ENCODE results near the gene HTT. TPM values are rescaled to one million over a fixed set of nuclear protein-coding genes. Genes with fewer than 3 reads are reported as not detected.

Gene HTT
- total and polyA plus RNA-seq, 2 of the 13 experiments (the other 11 are each of a cell fraction or from before 2014, with no cell fraction given), result 17.5 to 19.5 TPM

DNA sequence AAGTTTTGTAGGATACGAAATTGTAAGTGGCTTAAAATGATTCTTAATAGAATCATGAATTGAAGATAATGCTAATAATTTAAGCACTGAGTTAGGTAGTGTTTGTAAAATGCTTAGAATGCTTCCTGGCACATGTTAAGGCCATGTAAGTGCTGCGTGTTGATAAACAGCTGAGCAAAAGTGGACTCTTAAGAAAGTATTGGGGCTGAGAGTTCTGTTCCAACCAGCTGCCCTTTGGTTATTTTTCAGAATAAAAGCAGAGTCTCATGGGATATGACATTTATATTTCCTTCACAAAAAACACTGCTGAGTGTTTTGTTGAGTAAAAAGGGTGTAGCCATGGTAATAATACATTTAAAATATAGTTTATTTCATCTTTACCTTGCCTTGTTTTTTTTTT is 42.5 kb downstream of the HTT start:
- no peak overlapping the region for H3K4me2 ChIP-seq (ENCODE audit: low read depth, low read length)
- no peak overlapping the region for H3K9ac ChIP-seq (ENCODE audit: insufficient read depth, low read depth, low read length)
- in situ Hi-C loops (cut with HindIII; ENCODE audit: extremely low pct_ligation_motif_present, low pct_unique_long_range_greater_than_20kb), result no loop called here
- intact Hi-C loops (cut with micrococcal nuclease; ENCODE audit: unreplicated experiment), result no loop called here
- no peaks in the 10 kb centered on the region for H3K27me3 ChIP-seq (ENCODE audit: control insufficient read depth in 1 of 2, insufficient read depth in 2 of 2, low read length in 2 of 2)
- peaks cover 10% of the 10 kb centered on the region; the same call in 1 of the 2 replicates for H3K4me1 ChIP-seq (ENCODE audit: insufficient read depth, low read length)
- H3K79me2 ChIP-seq (ENCODE audit: insufficient read depth, low read length), result no peaks in the 10 kb centered on the region
- ATAC-seq (no peak), DNase-seq (ENCODE audit: low spot score) (no peak), FAIRE-seq (no peak)
- no peak overlapping the region for H3K4me3 ChIP-seq (replicated peaks in 1 of 3; ENCODE audit: insufficient read depth in 1 of 3, low read depth in 2 of 3, low read length in 3 of 3)
- H3K27ac ChIP-seq (ENCODE audit: extremely low read length, insufficient read depth, low read length), result no peak overlapping the region
- no peak for TF ChIP-seq TSC22D2 (CRISPR knock-in tag; IDR thresholded peaks at IDR 0.05; ENCODE audit: borderline replicate concordance)
- no peak for TF ChIP-seq HOXD1 (CRISPR knock-in tag; IDR thresholded peaks at IDR 0.05)
- TF ChIP-seq, protein P1, sequence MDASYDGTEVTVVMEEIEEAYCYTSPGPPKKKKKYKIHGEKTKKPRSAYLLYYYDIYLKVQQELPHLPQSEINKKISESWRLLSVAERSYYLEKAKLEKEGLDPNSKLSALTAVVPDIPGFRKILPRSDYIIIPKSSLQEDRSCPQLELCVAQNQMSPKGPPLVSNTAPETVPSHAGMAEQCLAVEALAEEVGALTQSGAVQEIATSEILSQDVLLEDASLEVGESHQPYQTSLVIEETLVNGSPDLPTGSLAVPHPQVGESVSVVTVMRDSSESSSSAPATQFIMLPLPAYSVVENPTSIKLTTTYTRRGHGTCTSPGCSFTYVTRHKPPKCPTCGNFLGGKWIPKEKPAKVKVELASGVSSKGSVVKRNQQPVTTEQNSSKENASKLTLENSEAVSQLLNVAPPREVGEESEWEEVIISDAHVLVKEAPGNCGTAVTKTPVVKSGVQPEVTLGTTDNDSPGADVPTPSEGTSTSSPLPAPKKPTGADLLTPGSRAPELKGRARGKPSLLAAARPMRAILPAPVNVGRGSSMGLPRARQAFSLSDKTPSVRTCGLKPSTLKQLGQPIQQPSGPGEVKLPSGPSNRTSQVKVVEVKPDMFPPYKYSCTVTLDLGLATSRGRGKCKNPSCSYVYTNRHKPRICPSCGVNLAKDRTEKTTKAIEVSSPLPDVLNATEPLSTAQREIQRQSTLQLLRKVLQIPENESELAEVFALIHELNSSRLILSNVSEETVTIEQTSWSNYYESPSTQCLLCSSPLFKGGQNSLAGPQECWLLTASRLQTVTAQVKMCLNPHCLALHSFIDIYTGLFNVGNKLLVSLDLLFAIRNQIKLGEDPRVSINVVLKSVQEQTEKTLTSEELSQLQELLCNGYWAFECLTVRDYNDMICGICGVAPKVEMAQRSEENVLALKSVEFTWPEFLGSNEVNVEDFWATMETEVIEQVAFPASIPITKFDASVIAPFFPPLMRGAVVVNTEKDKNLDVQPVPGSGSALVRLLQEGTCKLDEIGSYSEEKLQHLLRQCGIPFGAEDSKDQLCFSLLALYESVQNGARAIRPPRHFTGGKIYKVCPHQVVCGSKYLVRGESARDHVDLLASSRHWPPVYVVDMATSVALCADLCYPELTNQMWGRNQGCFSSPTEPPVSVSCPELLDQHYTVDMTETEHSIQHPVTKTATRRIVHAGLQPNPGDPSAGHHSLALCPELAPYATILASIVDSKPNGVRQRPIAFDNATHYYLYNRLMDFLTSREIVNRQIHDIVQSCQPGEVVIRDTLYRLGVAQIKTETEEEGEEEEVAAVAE (CRISPR knock-in tag; IDR thresholded peaks at IDR 0.05; ENCODE audit: borderline replicate concordance), result no peak
- no peak for TF ChIP-seq HMG20A (CRISPR knock-in tag; IDR thresholded peaks at IDR 0.05; ENCODE audit: borderline replicate concordance)
- TF ChIP-seq ZNF747 (CRISPR knock-in tag; IDR thresholded peaks at IDR 0.05; ENCODE audit: borderline replicate concordance), result no peak
- TF ChIP-seq EEA1 (CRISPR knock-in tag; IDR thresholded peaks at IDR 0.05; ENCODE audit: borderline replicate concordance), result no peak
- no peak for TF ChIP-seq STAT5B (CRISPR knock-in tag; IDR thresholded peaks at IDR 0.05)
- TF ChIP-seq PPARG (CRISPR knock-in tag; conservative IDR thresholded peaks at IDR 0.05), result no peak
- no peak for TF ChIP-seq ESRRA (CRISPR knock-in tag; IDR thresholded peaks at IDR 0.05; ENCODE audit: low read depth)
- no peak for TF ChIP-seq ZFY (CRISPR knock-in tag; IDR thresholded peaks at IDR 0.05)
- TF ChIP-seq HMGXB4 (CRISPR knock-in tag; IDR thresholded peaks at IDR 0.05; ENCODE audit: borderline replicate concordance in 1 of 2, low read depth in 1 of 2), result no peak
- TF ChIP-seq SMARCE1 (IDR thresholded peaks at IDR 0.05; ENCODE audit: borderline replicate concordance), result no peak
- no peak for TF ChIP-seq MBD4 (IDR thresholded peaks at IDR 0.05; ENCODE audit: borderline replicate concordance, low read length)
- TF ChIP-seq ZNF512 (CRISPR knock-in tag; IDR thresholded peaks at IDR 0.05), result no peak
- TF ChIP-seq ZIK1 (CRISPR knock-in tag; IDR thresholded peaks at IDR 0.05; ENCODE audit: borderline replicate concordance, low read depth), result no peak
- TF ChIP-seq ARNT2 (CRISPR knock-in tag; IDR thresholded peaks at IDR 0.05; ENCODE audit: low read depth), result no peak
- TF ChIP-seq TBP (CRISPR knock-in tag; IDR thresholded peaks at IDR 0.05), result no peak
- no peak for TF ChIP-seq ERF (CRISPR knock-in tag; IDR thresholded peaks at IDR 0.05)
- no peak overlapping the region for H2AFZ ChIP-seq (ENCODE audit: low read length)
- peaks cover 27 to 82% of the 10 kb centered on the region in 2 experiments for H3K36me3 ChIP-seq (replicated peaks in 1 of 2; ENCODE audit: control insufficient read depth in 1 of 2, insufficient read depth in 2 of 2, low read length in 2 of 2)
- BruUV-seq (replicated peaks), result no TSS peak
- no peaks in the 10 kb centered on the region for H3K9me3 ChIP-seq (ENCODE audit: low read length)
- H4K20me1 ChIP-seq (ENCODE audit: insufficient read depth, low read length), result no peaks in the 10 kb centered on the region
- ChIA-PET CTCF (ENCODE audit: low intra/inter-chr PET ratio, low total read pairs) (no interaction called here), POLR2A (no interaction called here)
- WGBS (ENCODE audit: low lambda C conversion rate), result 96% methylated on average over 2 of the region's 2 CpGs

Measured in HepG2 (cell line).